RKO (cell line): ENCODE measurements around the gene AP4E1.
"Not testable (repeated sequence)": the region's sequence is repeated elsewhere in the genome, so short reads cannot be mapped to it uniquely, and the experiment has no call there.

Source experiments
- DNase-seq: peaks from one replicate; pipeline ENCODE4 v3.0.0-alpha.2; 2016; ENCODE audit warnings: low spot score

The AP4E1 gene

GRCh38 chr15:50908209-50909009, at the start of gene AP4E1:
Gene AP4E1 (plus strand): TSS chr15:50908683. CDS start chr15:50908779, 96 bp downstream.
- peak; percentile 93 for DNase-seq

- DNase-seq = no peak
Observed at GRCh38 chr15:50860824-50861223, 47.7 kb upstream of the AP4E1 start.

- no peak for DNase-seq
Observed at GRCh38 chr15:50862553-50862952, 45.9 kb upstream of the AP4E1 start.

- DNase-seq = no peak
Observed at GRCh38 chr15:50864873-50865272, 43.6 kb upstream of the AP4E1 start.

GRCh38 chr15:50865515-50866353, 42.7 kb upstream of the AP4E1 start:
- DNase-seq = no peak

GRCh38 chr15:50871832-50872231, 36.7 kb upstream of the AP4E1 start:
- DNase-seq = no peak

- no peak for DNase-seq
Observed at GRCh38 chr15:50872832-50873426, 35.6 kb upstream of the AP4E1 start.

GRCh38 chr15:50873935-50874361, 34.5 kb upstream of the AP4E1 start:
- no peak for DNase-seq

- DNase-seq = not testable (repeated sequence)
Observed at GRCh38 chr15:50875238-50875637, 33.2 kb upstream of the AP4E1 start.

- no peak for DNase-seq
Observed at GRCh38 chr15:50876260-50876988, 32.1 kb upstream of the AP4E1 start.

- peak; percentile 86 for DNase-seq
Observed at GRCh38 chr15:50876989-50877360, 31.5 kb upstream of the AP4E1 start.

GRCh38 chr15:50879016-50879617, 29.4 kb upstream of the AP4E1 start:
- DNase-seq = no peak

- no peak for DNase-seq
Observed at GRCh38 chr15:50880206-50880605, 28.3 kb upstream of the AP4E1 start.

GRCh38 chr15:50880651-50881114, 27.8 kb upstream of the AP4E1 start:
- peak; percentile 81 for DNase-seq

- no peak for DNase-seq
Observed at GRCh38 chr15:50881121-50882048, 27.1 kb upstream of the AP4E1 start.

- DNase-seq = no peak
Observed at GRCh38 chr15:50883903-50884302, 24.6 kb upstream of the AP4E1 start.

- no peak for DNase-seq
Observed at GRCh38 chr15:50884540-50884939, 23.9 kb upstream of the AP4E1 start.

- DNase-seq = no peak
Observed at GRCh38 chr15:50886139-50886467, 22.4 kb upstream of the AP4E1 start.

GRCh38 chr15:50886611-50887345, 21.7 kb upstream of the AP4E1 start:
- no peak for DNase-seq

- no peak for DNase-seq
Observed at GRCh38 chr15:50888054-50888453, 20.4 kb upstream of the AP4E1 start.
